HG03196 (cell line): ENCODE data around the gene ATG16L2.
A peak's percentile ranks its signal among the peaks of the same experiment; 100 is the strongest.
"Not testable (repeated sequence)": the region's sequence is repeated elsewhere in the genome, so short reads cannot be mapped to it uniquely, and the experiment has no call there.

Experiments used
- ATAC-seq: cut with Tn5 transposase; IDR thresholded peaks from one replicate; pipeline ENCODE4 v1.9.1; 2021; ENCODE audit not compliant: unreplicated experiment

The ATG16L2 gene

DNA sequence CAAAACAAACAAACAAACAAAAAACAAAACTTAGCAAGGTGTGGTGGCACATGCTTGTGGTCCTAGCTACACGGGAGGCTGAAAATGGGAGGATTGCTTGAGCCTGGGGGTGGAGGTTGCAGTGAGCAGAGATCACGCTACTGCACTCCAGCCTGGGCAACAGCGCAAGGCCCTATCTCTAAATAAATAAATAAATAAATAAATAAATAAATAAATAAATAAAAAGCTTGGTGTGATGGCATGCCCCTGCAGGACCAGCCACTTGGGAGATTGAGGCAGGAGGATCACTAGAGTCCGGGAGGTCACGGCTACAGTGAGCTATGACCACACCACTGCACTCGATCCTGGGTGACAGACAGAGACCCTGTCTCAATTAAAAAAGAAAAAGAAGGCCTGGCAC lies 11.4 kb upstream of the ATG16L2 start:
- no peak for ATAC-seq

DNA sequence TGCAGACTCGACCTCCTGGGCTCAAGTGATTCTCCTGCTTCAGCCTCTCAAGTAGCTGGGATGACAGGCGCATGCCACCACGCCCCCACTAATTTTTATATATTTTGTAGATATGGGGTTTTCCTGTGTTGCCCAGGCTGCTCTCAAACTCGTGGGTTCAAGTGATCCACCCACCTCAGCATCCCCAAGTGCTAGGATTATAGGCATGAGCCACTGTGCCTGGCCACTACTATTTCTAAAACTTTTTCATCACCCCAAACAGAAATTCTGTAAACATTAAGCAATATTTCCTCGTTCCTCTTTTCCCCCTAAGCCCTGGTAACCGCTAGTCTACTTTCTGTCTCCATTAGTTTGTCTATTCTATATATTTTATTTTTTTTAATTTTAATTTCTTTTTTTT lies 9.0 kb upstream of the ATG16L2 start:
- ATAC-seq, result no peak

DNA sequence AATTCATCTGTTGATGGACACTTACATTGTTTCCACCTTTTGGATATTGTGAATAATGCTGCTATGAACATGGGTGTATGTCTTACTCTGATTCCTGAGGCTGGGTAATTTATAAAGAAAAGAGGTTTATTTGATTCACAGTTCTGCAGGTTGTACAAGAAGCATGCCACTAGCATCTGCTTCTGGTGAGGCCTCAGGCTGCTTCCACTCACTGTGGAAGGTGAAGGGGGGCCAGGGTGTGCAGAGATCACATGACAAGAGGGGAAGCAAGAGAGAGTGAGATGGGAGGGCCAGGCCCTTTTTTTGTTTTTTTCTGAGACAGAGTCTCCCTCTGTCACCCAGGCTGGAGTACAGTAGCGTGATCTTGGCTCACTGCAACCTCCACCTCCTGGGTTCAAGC lies 7.8 kb upstream of the ATG16L2 start:
- ATAC-seq, result not testable (repeated sequence)

DNA sequence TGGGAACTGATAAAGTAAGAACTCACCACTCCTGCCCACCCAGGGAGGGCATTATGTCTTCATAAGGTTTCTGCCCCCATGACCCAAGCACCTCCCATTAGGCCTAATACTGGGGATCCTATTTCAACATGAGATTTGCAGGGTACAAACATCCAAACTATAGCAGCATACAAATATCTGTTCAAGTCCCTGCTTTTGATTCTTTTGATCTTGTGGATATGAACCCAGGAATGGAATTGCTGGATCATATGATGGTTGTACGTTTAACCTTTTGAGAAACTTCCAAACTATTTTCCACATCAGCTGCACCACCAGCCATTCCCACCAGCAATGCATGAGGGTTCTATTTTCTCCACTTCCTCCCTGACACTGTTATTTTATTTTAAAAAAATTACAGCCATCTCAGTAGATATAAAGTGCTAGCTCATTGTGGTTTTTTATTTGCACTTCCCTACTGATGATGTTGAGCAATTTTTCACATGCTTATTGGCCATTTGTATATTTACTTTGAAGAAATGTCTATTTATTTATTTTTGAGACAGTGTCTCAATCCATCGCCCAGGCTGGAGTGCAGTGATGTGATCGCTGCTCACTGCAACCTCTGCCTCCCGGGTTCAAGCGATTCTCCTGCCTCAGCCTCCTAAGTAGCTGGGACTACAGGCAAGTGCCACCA lies 7.1 kb upstream of the ATG16L2 start:
- no peak for ATAC-seq

DNA sequence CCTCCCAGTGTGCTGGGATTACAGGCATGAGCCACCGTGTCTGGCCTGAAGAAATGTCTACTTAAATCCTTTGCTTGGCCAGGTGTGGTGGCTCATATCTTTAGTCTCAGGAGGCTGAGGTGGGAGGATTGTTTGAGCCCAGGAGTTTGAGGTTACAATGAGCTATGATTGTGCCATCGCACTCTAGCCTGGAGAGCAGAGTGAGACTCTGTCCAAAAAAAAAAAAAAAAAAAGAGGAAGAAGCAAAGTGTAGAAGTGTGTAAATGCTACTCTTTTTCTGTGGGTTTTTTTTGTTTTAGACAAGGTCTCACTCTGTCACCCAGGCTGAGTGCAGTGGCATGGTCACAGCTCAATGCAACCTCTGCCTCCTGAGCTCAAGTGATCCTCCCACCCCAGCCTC lies 6.4 kb upstream of the ATG16L2 start:
- ATAC-seq, result no peak

DNA sequence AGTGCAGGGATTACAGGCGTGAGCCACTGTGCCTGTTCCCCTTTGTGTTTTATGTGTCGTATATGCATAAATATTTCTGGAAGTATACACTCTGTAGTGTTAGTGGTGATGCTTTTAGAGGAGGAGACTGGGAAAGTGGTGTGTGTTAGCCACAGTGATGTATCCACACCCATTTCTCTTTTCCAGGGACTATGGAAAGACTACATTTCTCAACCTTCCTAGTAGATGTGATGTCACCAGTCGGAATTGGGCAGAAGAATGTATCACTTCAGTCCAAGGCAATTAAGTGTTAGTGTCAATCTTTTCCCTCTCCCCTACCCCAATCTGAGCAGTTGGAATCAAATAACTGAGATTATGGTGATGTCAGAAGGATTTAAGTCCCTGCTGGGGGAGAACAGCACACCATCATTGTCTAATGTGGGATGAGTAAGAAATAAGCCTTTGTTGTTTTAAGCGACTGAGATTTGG lies 5.8 kb upstream of the ATG16L2 start:
- no peak for ATAC-seq

DNA sequence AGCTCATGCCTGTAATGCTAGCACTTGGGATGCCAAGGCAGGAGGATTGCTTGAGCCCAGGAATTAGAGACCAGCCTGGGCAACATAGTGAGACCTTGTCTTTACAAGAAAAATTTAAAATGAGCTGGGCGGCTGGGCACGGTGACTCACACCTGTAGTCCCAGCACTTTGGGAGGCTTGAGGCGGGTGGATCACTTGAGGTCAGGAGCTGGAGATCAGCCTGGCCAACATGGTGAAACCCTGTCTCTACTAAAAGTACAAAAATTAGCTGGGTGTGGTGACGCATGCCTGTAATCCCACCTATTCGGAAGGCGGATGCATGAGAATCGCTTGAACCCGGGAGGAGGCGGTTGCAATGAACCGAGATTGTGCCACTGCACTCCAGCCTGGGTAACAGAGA lies 2.5 kb upstream of the ATG16L2 start:
- ATAC-seq, result not testable (repeated sequence)

DNA sequence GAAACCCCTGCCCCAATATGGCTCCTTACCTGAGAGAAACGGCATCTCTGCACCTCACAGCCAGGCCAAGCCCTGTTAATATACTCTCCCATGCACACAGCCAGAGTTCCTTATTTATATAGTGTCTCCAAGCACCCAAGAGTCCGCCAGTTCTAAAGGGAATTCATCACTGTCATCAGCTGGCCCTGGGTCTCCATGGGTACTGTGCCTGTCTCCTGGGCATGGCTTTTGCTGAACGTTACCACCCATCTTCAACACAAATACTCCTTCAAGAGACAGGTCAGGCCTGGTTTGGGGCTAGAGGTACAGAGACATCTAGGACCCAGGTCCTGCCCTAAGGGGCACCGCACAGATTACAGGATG lies 1.6 kb upstream of the ATG16L2 start:
- ATAC-seq, result no peak

DNA sequence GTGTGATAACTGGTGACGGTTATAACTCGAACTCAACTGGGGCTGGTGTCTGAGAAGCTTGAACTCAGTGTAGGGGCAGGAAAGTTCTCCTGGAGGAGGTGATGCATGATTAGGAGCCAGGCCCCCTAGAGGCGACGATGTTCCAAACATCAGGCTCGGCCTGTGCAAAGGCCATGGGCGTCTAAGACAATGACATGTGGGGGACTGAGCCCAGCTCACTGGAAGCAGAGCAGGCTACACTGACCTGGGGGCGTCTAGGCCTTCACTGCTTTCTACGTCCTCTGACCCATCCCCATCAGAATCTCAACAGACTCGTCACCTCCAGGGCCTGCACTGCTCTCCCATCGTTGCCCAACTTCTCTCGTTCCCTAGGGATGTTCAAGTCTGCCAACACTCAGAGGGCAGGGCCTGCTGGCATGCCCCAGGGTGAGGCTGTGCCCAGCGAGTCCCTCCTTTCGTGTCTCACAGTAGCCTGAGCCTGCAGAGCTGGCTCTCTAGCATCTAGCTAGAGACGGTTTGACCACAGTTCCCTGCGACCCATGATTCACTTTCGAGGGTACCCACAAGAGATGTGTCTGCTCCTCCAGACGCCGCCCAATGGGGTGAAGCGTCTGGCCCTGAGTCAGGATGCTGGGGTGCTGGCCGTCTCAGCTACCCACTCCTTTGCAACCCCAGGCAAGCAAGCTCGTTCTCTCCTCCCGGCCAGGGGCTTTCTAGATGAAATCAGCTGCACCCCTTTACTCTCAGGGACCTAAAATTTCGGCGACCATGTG lies 1.1 kb upstream of the ATG16L2 start:
- ATAC-seq, result no peak

DNA sequence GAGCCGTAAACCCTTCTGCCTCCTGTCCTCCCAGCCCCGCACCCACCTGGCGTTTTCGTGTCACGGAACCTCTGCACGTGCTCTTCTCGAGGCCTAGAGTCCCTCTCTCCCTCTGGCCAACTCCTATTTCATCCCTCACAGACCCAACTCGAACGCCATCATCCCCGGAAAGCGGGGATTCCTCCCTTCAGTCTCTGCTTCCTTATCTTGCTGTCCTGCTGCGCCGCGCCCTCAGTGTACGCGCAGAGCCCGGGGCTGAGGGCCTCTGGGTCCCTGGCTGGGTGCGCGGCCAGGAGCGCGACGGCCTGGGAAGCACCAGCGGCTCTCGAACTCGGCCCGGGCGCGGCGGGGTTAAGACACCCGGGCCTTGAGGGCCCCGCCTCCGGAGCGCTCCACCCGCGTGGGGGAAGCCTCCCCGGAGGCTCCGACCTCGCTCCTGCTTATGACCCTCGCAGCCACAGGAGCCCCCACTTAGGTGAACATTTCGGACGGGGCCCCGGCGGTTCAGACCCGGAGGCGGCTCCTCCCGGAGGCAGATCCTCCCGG lies 398 bp upstream of the ATG16L2 start:
- ATAC-seq, result peak; percentile 41

DNA sequence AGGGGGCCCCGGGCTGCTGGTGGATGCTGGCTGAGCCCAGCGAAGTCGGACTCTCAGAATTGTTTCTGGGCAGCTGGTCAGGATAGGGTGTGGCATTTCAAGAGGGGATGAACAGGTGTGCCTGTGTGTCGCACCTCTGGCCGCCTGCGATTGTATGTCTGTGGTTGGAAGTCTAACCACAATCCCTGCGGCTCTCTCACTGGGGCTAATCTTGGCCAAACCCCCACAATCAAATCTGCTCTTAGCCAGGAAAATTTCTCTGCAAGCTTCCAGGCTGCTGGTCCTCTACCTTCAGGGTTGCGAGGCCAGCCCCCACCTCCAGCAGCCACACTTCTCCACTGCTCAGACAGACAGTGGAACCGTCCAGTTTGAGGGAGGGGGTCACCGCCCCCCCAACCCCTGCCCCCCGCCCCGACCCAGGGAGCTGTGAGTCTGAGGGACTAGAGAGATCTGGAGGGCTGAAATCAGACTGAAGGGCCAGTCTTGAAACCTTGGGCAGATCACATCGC lies 953 bp downstream of the ATG16L2 start:
- ATAC-seq, result peak; percentile 3

DNA sequence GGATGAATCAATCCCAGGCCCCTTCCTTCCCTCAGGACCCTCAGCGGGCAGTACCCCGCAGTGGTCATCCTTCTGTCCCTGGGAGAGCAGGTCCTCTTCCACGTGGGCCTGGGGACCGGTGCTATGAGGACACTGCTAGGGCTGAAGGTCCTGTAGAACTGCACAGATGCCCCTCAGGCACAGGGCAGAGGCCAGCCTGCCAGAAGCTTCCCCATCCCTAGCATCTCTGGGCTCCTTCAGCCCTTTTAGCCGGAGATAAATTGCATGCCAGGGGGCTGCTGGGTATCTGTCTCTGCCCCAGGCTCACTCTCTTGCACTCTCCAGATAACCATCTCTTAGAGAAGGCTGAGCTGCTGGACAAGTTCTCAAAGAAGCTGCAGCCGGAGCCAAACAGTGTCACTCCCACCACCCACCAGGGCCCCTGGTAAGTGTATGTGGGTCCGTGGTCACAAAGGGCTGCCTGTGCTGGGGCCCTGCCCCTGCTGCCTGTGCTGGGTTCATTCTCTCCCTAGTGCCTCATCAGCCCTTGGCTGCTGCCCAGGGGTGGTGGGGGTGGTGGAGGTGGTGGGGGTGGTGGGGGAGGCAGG lies 2.3 kb downstream of the ATG16L2 start:
- no peak for ATAC-seq

DNA sequence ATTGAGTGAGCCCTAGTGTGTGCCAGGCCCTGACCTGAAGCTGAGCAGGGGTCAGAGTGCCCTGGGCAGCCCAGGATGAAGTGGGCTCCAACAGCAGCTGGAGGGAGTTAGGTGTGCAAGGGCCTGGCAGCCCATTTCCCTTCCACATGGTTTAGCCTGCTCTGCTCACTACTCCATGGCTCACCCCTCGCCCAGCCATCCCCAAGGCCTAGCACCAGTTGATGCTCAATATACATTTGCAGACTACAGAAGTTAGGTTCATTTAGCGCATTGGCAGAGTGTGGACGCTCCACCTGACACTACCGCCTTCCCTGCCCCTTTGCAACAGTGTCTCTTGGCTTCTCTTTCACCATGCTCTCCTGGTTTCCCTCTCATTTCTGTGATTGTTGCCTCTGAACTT lies 3.8 kb downstream of the ATG16L2 start:
- no peak for ATAC-seq

DNA sequence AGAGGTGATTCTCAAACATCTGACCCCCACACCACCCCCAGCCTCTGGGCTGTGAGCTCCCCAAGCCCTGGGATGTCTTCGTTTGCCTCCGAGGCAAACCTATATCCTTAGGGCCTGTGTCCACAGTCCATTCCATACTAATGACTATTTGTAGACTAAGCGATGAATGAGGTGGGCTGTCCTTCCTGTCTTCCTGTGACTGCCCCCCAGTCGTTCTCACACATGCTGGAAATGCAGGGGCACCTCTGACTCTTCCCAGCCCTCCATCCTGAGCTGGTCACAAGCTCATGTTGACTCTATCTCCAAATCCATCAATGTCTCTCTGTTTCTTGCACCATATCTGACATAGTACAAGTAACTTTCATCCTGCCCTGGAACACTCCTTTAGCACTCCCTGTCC lies 4.8 kb downstream of the ATG16L2 start:
- no peak for ATAC-seq

DNA sequence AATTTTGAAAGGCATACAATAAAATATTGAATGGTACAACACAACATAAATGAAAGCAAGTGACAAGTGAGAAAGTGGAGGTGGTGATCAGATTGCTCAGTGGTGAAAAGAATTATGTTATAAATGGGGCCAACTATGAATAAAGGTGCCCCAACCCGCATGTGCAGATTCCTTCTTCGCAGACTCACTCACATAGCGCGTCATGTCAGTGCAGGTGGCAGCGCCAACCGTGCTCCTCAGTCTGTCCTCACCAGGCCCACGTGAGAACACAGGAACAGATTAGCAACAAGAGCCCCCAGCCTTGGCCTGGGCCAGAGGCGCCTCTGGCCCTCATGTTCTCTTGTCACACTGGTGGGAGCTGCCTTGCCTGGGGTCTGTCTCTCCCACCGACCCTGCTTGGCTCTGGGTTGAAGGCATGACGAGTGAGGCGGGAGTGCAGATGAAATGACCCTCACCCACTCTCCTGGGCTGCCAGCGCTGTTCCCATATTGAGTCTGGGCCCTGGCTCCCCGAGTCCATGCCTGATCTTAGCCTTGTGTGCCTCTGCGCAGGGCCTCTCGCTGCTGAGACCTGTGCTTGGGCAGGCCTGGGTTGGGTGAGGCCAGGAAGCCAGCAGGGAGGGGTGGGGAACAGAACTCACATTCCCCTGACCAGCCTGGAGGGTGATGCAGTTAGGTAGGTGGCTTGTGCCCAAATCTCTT lies 6.4 kb downstream of the ATG16L2 start:
- no peak for ATAC-seq

DNA sequence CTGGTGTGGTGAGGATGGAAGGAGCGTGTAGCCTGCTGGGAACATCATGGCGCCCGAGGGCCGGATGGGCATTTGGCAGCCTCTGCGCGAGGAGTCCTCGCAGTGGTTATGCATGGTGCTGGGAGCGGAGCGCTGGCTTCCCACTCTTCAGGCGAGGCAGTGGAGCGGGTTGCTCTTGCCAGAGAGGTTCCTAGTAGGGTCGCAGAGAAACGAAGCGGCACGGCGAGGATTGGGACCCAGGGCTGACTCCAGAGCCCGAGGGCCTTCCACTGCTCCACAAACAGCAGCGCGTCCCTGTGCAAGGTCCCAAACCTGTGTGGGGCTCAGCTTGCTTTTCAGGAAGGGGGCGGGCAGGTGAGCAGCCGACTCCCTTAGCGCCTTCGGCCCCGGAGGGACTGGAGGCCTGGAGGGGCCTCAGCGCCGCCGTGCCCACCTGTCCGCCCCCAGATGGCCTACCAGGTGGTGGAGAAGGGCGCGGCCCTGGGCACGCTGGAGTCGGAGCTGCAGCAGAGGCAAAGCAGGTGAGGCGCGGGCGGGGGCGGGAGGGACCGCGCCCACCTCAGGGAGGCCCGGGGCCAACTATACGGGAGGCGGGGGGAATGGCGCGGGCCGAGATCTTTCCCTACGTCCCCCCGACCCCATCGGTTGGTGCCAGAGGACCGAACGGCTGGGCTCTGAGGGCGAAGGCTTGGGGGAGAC lies 7.2 kb downstream of the ATG16L2 start:
- no peak for ATAC-seq

DNA sequence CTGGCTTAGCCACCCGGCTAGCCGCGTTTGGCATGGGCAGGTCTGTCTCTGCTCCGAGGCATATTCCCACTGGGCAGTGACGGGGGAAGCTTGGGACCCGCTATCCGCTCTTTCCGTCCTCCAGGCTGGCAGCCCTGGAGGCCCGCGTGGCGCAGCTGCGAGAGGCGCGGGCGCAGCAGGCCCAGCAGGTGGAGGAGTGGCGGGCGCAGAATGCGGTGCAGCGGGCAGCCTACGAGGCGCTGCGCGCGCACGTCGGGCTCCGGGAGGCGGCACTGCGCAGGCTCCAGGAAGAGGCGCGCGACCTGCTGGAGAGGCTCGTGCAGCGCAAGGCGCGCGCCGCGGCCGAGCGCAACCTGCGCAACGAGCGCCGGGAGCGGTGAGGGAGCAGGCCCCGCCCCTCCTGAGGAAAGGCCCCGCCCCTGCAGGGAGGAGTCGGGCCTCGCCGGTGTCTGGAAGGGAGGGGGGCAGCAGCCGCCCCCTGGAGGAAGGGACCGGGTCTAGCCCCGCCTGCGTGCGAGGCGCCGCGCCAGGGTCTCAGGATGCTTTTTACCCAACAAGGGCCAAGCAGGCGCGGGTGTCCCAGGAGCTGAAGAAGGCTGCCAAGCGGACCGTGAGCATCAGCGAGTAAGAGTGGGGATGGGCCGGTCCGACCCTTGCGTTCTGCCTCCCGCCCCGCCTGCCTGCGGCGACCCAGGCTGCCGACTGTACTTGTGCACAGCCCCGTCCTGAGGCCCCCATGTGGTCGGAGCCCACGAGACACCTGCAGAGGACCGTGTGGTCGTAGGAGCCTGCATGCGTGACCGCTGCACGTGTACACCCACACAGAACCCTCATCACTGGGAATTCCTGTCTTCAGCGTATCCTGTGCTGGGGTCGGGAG lies 7.9 kb downstream of the ATG16L2 start:
- ATAC-seq, result no peak

DNA sequence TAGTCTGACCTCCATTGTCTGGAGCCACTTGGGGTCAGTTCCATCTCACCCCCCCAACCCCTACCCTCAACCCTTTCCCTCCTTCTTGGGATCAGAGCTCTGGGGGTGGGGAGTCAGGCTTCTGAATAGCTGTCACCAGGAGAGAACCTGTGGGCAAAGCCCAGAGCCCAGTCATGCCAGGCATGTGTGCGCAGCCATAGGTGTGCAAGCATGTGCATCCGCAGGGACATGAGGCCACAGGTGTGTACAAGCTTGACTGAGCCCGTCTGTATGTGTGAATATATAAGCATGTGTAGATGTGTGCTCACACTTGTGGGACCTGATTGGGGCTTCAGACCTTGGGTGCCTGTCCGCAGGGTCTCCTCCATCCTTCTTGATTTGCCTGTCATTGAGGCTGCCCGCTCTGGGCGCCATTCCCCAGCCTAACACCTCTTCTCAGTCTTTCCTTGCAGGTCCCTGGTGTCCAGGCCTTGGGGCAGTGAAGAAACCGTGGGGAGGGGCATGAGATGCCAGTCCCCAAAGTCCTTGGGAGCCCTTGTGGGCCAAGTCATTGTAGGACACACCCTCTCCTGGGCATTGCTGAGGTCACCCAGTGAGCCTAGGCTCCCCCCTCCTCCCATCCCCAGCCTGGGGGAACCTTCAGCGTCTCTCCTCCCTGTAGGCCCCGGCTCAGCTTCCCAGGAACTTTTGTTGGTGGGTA lies 9.0 kb downstream of the ATG16L2 start:
- ATAC-seq, result no peak

DNA sequence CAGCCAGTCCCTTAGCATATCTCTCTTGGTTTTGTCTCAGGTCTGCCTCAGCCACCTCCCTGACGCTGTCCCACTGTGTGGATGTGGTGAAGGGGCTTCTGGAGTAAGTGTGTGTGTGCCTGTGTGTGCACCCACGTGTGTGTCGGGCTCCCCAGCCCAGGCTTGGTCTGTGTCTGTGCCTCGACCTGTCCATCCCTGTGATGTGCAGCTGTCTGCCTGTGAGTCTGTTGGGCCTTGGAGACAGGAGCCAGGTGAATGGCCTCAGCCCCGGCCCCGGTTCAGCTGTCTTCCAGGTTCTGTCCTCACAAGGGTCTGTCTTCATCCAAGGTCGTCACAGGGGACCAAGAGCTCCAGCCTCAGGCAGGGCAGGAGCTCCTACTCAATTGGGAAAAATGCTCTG lies 9.8 kb downstream of the ATG16L2 start:
- no peak for ATAC-seq
